ENCODE measurements around the gene NPDC1. TPM values are rescaled to one million over a fixed set of nuclear protein-coding genes. Genes with fewer than 3 reads are reported as not detected.

Gene NPDC1
- total and polyA plus RNA-seq, 2 donors (not counting 1 experiment from before 2014, with no cell fraction given), result 0.17 to 0.19 TPM

DNA sequence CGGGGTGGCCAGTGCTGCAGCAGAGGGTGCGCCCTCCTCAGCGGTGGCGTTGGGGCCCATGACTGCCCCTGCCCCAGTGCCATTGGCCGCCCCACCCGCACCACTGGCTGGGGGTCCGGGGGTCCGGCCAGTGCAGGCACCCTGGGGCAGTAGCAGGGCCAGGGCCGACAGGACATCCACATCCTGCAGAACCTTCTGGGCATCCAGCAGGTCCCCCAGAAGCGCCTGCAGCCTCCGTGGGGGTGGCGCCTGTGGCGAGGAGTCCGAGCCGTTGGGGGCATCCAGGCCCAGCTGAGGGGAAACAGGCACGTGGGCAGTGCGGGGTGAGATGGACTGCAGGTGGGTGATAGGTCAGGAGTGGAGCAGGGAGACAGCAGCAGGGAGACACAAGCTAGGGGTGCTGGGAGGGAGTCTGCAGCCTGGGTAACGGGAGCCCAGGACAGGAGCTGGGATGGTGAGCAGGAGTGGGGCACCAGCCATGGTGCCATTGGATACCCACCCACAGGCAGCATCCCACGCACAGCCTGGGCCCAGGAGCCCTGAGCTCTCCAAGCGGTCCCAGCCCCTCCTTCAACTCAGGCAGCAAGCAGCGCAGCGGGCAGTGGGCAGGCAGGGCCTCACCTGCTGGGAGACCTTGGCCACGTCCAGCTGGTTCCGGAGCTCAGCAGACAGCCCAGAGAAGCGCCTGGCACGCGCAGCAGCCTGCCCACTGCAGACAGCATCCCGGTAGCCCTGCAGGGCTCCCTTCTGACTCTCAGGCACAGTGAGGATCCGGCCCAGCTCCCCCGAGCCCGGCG lies 25.0 kb downstream of the NPDC1 start:
- ChIA-PET CTCF (interaction anchor here (1.2 to 2.1 kb wide), 2 partner anchors 15 to 17 kb away, joined by 3 to 6 read pairs; no protein-coding TSS in a partner anchor), POLR2A (interaction anchor here (0.9 to 1.2 kb wide), 4 partner anchors 10 to 21 kb away, joined by 3 read pairs; partner anchors contain the start of gene FUT7)
- Histone ChIP-seq H4K20me1 (ENCODE audit: control insufficient read depth, insufficient read depth, low read length, poor library complexity, severe bottlenecking) (no peaks in the 10 kb centered on the region), H3K36me3 (replicated peaks in 1 of 2; ENCODE audit: control extremely low read depth in 1 of 2, control insufficient read depth in 1 of 2, extremely low read depth in 1 of 2, insufficient read depth in 2 of 2, low read length in 1 of 2) (peaks cover 0 to 5% of the 10 kb centered on the region in 2 experiments), H3K9ac (ENCODE audit: low read length) (no peak overlapping the region), H3K9me3 (ENCODE audit: control extremely low read depth in 1 of 3, control insufficient read depth in 2 of 3, insufficient read depth in 1 of 3, low read length in 2 of 3) (peaks cover 0 to 9% (median 0%) of the 10 kb centered on the region in 3 donors), H2AFZ (ENCODE audit: insufficient read depth, low read depth, low read length, poor library complexity, severe bottlenecking) (no peak overlapping the region), H3K27me3 (replicated peaks in 1 of 4; ENCODE audit: control extremely low read depth in 1 of 4, control insufficient read depth in 3 of 4, insufficient read depth in 4 of 4, low read length in 3 of 4) (no peaks in the 10 kb centered on the region), H3K27ac (ENCODE audit: low read length in 2 of 2) (no peak overlapping the region), H3K79me2 (ENCODE audit: control insufficient read depth, insufficient read depth, low read length) (no peaks in the 10 kb centered on the region), H3K4me2 (replicated peaks; ENCODE audit: low read depth, low read length, poor library complexity, severe bottlenecking) (no peak overlapping the region), H3K4me1 (ENCODE audit: control insufficient read depth in 2 of 2, insufficient read depth in 2 of 2, low read length in 2 of 2) (peaks cover 0 to 3% of the 10 kb centered on the region in 2 donors), H3K4me3 (ENCODE audit: control extremely low read depth in 1 of 5, extremely low read depth in 1 of 5, insufficient read depth in 1 of 5, low read depth in 2 of 5, low read length in 4 of 5) (no peak overlapping the region)
- no peak for TF ChIP-seq EZH2 (IDR thresholded peaks at IDR 0.05; ENCODE audit: borderline replicate concordance, insufficient read depth, low read depth, low read length, poor library complexity, severe bottlenecking)
- TF ChIP-seq, protein P1, sequence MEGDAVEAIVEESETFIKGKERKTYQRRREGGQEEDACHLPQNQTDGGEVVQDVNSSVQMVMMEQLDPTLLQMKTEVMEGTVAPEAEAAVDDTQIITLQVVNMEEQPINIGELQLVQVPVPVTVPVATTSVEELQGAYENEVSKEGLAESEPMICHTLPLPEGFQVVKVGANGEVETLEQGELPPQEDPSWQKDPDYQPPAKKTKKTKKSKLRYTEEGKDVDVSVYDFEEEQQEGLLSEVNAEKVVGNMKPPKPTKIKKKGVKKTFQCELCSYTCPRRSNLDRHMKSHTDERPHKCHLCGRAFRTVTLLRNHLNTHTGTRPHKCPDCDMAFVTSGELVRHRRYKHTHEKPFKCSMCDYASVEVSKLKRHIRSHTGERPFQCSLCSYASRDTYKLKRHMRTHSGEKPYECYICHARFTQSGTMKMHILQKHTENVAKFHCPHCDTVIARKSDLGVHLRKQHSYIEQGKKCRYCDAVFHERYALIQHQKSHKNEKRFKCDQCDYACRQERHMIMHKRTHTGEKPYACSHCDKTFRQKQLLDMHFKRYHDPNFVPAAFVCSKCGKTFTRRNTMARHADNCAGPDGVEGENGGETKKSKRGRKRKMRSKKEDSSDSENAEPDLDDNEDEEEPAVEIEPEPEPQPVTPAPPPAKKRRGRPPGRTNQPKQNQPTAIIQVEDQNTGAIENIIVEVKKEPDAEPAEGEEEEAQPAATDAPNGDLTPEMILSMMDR (IDR thresholded peaks at IDR 0.05), result no peak
- WGBS (ENCODE audit: insufficient coverage), result 97% methylated on average over 32 of the region's 32 CpGs
- intact Hi-C loops (cut with micrococcal nuclease), result no loop called here
- no peak overlapping the region for H3K4me3 Mint-ChIP-seq
- peaks cover 5% of the 10 kb centered on the region for H3K4me1 Mint-ChIP-seq
- no peaks in the 10 kb centered on the region for H3K27me3 Mint-ChIP-seq
- H3K9me3 Mint-ChIP-seq (ENCODE audit: insufficient read depth), result no peaks in the 10 kb centered on the region
- no peak overlapping the region for H3K27ac Mint-ChIP-seq
- DNase-seq, result no peak
- no peak for ATAC-seq (ENCODE audit: low read depth)

Data from B cell (primary cell).